ENCODE results near the gene GRK3. TPM values are rescaled to one million over a fixed set of nuclear protein-coding genes. Genes with fewer than 3 reads are reported as not detected.

The GRK3 gene
- total RNA-seq, 1 experiment from 2014 or later: 0.37 TPM

GRCh38 chr22:25726241-25726640, 161.8 kb downstream of the GRK3 start:
- TF ChIP-seq EZH2 (IDR thresholded peaks at IDR 0.05; ENCODE audit: low read depth) (no peak), CTCF (conservative IDR thresholded peaks at IDR 0.05) (no peak)
- H3K9me3 ChIP-seq (ENCODE audit: insufficient read depth, low read depth): no peaks in the 10 kb centered on the region
- ChIA-PET CTCF (no interaction called here), POLR2A (ENCODE audit: unreplicated experiment) (interaction anchor here (0.6 kb wide), 1 partner anchor 21 kb away, joined by 6 read pairs; no protein-coding TSS in a partner anchor)
- H3K36me3 ChIP-seq (ENCODE audit: low read depth): no peaks in the 10 kb centered on the region
- DNase-seq: no peak
- H2AFZ ChIP-seq: no peak overlapping the region
- no peak overlapping the region for H3K27ac ChIP-seq
- no peaks in the 10 kb centered on the region for H3F3A ChIP-seq (ENCODE audit: insufficient read depth, low read depth)
- no peak overlapping the region for H3K4me2 ChIP-seq
- no peaks in the 10 kb centered on the region for H3K79me2 ChIP-seq (ENCODE audit: low read depth)
- H3K4me1 ChIP-seq (replicated peaks; ENCODE audit: insufficient read depth): no peaks in the 10 kb centered on the region
- H3K4me3 ChIP-seq: no peak overlapping the region
- intact Hi-C loops (cut with micrococcal nuclease; ENCODE audit: unreplicated experiment): no loop called here
- no TSS peak for BruUV-seq (replicated peaks)
- H3K27me3 ChIP-seq (ENCODE audit: insufficient read depth, low read depth): peaks cover 50% of the 10 kb centered on the region
- H4K20me1 ChIP-seq (ENCODE audit: insufficient read depth): no peaks in the 10 kb centered on the region
- H3K9me2 ChIP-seq (ENCODE audit: insufficient read depth): no peaks in the 10 kb centered on the region

- H4K20me1 ChIP-seq (ENCODE audit: insufficient read depth): no peaks in the 10 kb centered on the region
- intact Hi-C loops (cut with micrococcal nuclease; ENCODE audit: unreplicated experiment): no loop called here
- H3K9me3 ChIP-seq (ENCODE audit: insufficient read depth, low read depth): no peaks in the 10 kb centered on the region
- no peak overlapping the region for H3K27ac ChIP-seq
- no peak overlapping the region for H3K4me3 ChIP-seq
- POLR2A ChIA-PET (ENCODE audit: unreplicated experiment): no interaction called here
- no peak overlapping the region for H3K4me2 ChIP-seq
- no peaks in the 10 kb centered on the region for H3K4me1 ChIP-seq (replicated peaks; ENCODE audit: insufficient read depth)
- H3K36me3 ChIP-seq (ENCODE audit: low read depth): no peaks in the 10 kb centered on the region
- BruUV-seq (replicated peaks): no TSS peak
- TF ChIP-seq CTCF (conservative IDR thresholded peaks at IDR 0.05) (no peak), EZH2 (IDR thresholded peaks at IDR 0.05; ENCODE audit: low read depth) (no peak)
- CTCF ChIA-PET: interaction anchor here (0.5 kb wide), 1 partner anchor 281 kb away, joined by 3 read pairs; no protein-coding TSS in a partner anchor
- no peak overlapping the region for H2AFZ ChIP-seq
- H3F3A ChIP-seq (ENCODE audit: insufficient read depth, low read depth): no peaks in the 10 kb centered on the region
- H3K79me2 ChIP-seq (ENCODE audit: low read depth): no peaks in the 10 kb centered on the region
- no peak for DNase-seq
- peaks cover 48% of the 10 kb centered on the region for H3K27me3 ChIP-seq (ENCODE audit: insufficient read depth, low read depth)
- H3K9me2 ChIP-seq (ENCODE audit: insufficient read depth): no peaks in the 10 kb centered on the region
Measured at GRCh38 chr22:25728071-25728470, 163.6 kb downstream of the GRK3 start.

GRCh38 chr22:25729016-25729995, 164.8 kb downstream of the GRK3 start:
- Histone ChIP-seq H2AFZ (no peak overlapping the region), H3K9me3 (ENCODE audit: insufficient read depth, low read depth) (no peaks in the 10 kb centered on the region), H3F3A (ENCODE audit: insufficient read depth, low read depth) (no peaks in the 10 kb centered on the region), H3K27me3 (ENCODE audit: insufficient read depth, low read depth) (peaks cover 51% of the 10 kb centered on the region), H3K4me1 (replicated peaks; ENCODE audit: insufficient read depth) (no peaks in the 10 kb centered on the region), H4K20me1 (ENCODE audit: insufficient read depth) (no peaks in the 10 kb centered on the region), H3K4me3 (no peak overlapping the region), H3K4me2 (no peak overlapping the region), H3K36me3 (ENCODE audit: low read depth) (no peaks in the 10 kb centered on the region), H3K27ac (no peak overlapping the region), H3K9me2 (ENCODE audit: insufficient read depth) (no peaks in the 10 kb centered on the region), H3K79me2 (ENCODE audit: low read depth) (no peaks in the 10 kb centered on the region)
- no peak for TF ChIP-seq CTCF (conservative IDR thresholded peaks at IDR 0.05)
- no peak for TF ChIP-seq EZH2 (IDR thresholded peaks at IDR 0.05; ENCODE audit: low read depth)
- ChIA-PET CTCF (no interaction called here), POLR2A (ENCODE audit: unreplicated experiment) (no interaction called here)
- intact Hi-C loops (cut with micrococcal nuclease; ENCODE audit: unreplicated experiment): no loop called here
- BruUV-seq (replicated peaks): no TSS peak
- no peak for DNase-seq
